Heart left ventricle (tissue), 13 donors: ENCODE measurements around the gene LIPC.

Source experiments
- POLR2A ChIP-seq, 2 donors: fragments of 450-650 bp; IDR thresholded peaks; one replicate each; pipeline ENCODE4 v1.6.1; 2017; ENCODE audit warnings: antibody characterized with exemption in 2 of 2, mild to moderate bottlenecking in 2 of 2, moderate library complexity in 2 of 2
- TF ChIP-seq, protein P1 (sequence below), 12 donors: fragments of 200-600 bp; sonication (generic) in 4 of 12; IDR thresholded peaks; one replicate each; pipeline versions ENCODE4 v1.5.0 to v1.8.0; 2018 to 2022; ENCODE audit warnings: antibody characterized with exemption in 12 of 12, mild to moderate bottlenecking in 5 of 12
- donor health status: ischemic (EF 13 %, LVEDD 7.1; RV severe dilation, severe dysfunction).
- donor health status: DM: no; HTN: yes; CAD: no.
- donor health status: DM: no; HTN: no; CAD: no.
- donor health status: ischemic (EF 25% LVEDD 6.9; RV normal size, moderate dysfunction).
- donor health status: ischemic (EF 25% LVEDD 5.7; RV mildly dilated, moderate dysfunction).
- donor health status: ischemic (EF 35%, LVEDD 5.7; RV mildly dilated, moderate dysfunction).
- donor health status: nonischemic (EF 11% LVEDD 7.7; RV severe dilation, severe dysfunction).
- donor health status: DM: yes; HTN: yes; CAD: no.
- donor health status: PGD.
- donor health status: ischemic (EF 29% LVEDD 5.4; RV normal size, mild dysfunction).
- donor health status: nonischemic (EF 23%, LVEDD 6.1; RV moderate dilation, normal function).

DNA sequence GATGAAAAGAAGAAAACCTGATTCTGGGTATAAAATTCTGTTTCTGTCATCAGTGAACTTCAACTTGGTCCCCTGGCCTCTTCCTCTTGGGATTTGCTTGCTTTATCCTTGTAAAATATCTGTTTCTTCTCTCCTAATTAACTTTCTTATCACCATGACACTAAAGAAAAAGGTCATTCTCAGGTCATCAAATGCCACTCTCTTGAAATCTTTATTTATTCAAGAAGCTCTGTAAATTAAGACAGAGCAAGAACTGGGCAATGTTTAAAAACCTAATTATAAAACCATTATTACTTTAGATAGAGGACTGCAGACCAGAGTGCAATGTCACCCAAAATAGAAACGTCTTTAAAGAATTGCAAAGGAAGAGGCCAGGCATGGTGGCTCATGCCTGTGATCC lies 6.0 kb upstream of the LIPC start:
- TF ChIP-seq, protein P1, sequence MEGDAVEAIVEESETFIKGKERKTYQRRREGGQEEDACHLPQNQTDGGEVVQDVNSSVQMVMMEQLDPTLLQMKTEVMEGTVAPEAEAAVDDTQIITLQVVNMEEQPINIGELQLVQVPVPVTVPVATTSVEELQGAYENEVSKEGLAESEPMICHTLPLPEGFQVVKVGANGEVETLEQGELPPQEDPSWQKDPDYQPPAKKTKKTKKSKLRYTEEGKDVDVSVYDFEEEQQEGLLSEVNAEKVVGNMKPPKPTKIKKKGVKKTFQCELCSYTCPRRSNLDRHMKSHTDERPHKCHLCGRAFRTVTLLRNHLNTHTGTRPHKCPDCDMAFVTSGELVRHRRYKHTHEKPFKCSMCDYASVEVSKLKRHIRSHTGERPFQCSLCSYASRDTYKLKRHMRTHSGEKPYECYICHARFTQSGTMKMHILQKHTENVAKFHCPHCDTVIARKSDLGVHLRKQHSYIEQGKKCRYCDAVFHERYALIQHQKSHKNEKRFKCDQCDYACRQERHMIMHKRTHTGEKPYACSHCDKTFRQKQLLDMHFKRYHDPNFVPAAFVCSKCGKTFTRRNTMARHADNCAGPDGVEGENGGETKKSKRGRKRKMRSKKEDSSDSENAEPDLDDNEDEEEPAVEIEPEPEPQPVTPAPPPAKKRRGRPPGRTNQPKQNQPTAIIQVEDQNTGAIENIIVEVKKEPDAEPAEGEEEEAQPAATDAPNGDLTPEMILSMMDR (IDR thresholded peaks at IDR 0.05), result no peak
- TF ChIP-seq POLR2A (IDR thresholded peaks at IDR 0.05), result no peak
